H9 (cell line): ENCODE measurements around the gene MIPEP. TPM values are rescaled to one million over a fixed set of nuclear protein-coding genes. Genes with fewer than 3 reads are reported as not detected.

ENCODE experiments used
- DNase-seq: peaks from one replicate; pipeline ENCODE4 v3.0.0-alpha.2; 2017
- H2AFZ ChIP-seq: one replicate; pipeline ENCODE4 v1.6.1; 2013; ENCODE audit warnings: mild to moderate bottlenecking, low read length, control low read depth, moderate library complexity
- H2AK5ac ChIP-seq: 2 replicates; pipeline ENCODE4 v1.6.1; 2013; ENCODE audit warnings: low read length, control low read depth, mixed read lengths; ENCODE audit not compliant: insufficient read length
- H2BK120ac ChIP-seq: one replicate; pipeline ENCODE4 v1.6.1; 2013; ENCODE audit warnings: low read depth, mild to moderate bottlenecking, low read length, control low read depth, inconsistent platforms; ENCODE audit not compliant: poor library complexity, severe bottlenecking
- H2BK12ac ChIP-seq: 2 replicates; pipeline ENCODE4 v1.6.1; 2013; ENCODE audit warnings: low read length, control low read depth, mixed read lengths, low read depth; ENCODE audit not compliant: insufficient read length
- H2BK15ac ChIP-seq: 2 replicates; pipeline ENCODE4 v1.6.1; 2013; ENCODE audit warnings: low read depth, low read length, control low read depth
- H2BK20ac ChIP-seq: one replicate; pipeline ENCODE4 v1.6.1; 2013; ENCODE audit warnings: low read depth, mild to moderate bottlenecking, low read length, control low read depth, inconsistent platforms; ENCODE audit not compliant: poor library complexity, severe bottlenecking
- H2BK5ac ChIP-seq: 2 replicates; pipeline ENCODE4 v1.6.1; 2013; ENCODE audit warnings: low read length, control low read depth, mixed read lengths; ENCODE audit not compliant: insufficient read length
- H3K14ac ChIP-seq: 2 replicates; pipeline ENCODE4 v1.6.1; 2013; ENCODE audit warnings: low read length, control low read depth; ENCODE audit not compliant: insufficient read depth
- H3K18ac ChIP-seq: 2 replicates; pipeline ENCODE4 v1.6.1; 2013; ENCODE audit warnings: low read depth, mild to moderate bottlenecking, mixed read lengths, low read length, control low read depth; ENCODE audit not compliant: insufficient read length
- H3K23ac ChIP-seq: 2 replicates; pipeline ENCODE4 v1.6.1; 2013; ENCODE audit warnings: low read length, control low read depth, mixed read lengths, low read depth; ENCODE audit not compliant: insufficient read length
- H3K23me2 ChIP-seq: 2 replicates; pipeline ENCODE4 v1.6.1; 2013; ENCODE audit warnings: low read depth, mild to moderate bottlenecking, mixed read lengths, low read length, control low read depth; ENCODE audit not compliant: insufficient read length, poor library complexity, severe bottlenecking
- H3K27ac ChIP-seq: 2 replicates; pipeline ENCODE4 v1.5.1; 2013; ENCODE audit warnings: low read length, control low read depth, mixed read lengths, low read depth; ENCODE audit not compliant: insufficient read length
- H3K27me3 ChIP-seq: 2 replicates; pipeline ENCODE4 v1.6.1; 2013; ENCODE audit warnings: low read length, control low read depth, inconsistent platforms; ENCODE audit not compliant: insufficient read depth
- H3K4ac ChIP-seq: 2 replicates; pipeline ENCODE4 v1.6.1; 2013; ENCODE audit warnings: low read depth, mild to moderate bottlenecking, control low read depth, inconsistent platforms, low read length, moderate library complexity
- H3K4me1 ChIP-seq: 2 replicates; pipeline ENCODE4 v1.6.1; 2013; ENCODE audit warnings: low read length, control low read depth, inconsistent platforms; ENCODE audit not compliant: insufficient read depth
- H3K4me2 ChIP-seq: 2 replicates; pipeline ENCODE4 v1.6.1; 2013; ENCODE audit warnings: low read length, control low read depth, mixed read lengths; ENCODE audit not compliant: insufficient read length, insufficient read depth
- H3K56ac ChIP-seq: 2 replicates; pipeline ENCODE4 v1.6.1; 2013; ENCODE audit warnings: low read depth, mild to moderate bottlenecking, mixed read lengths, low read length, control low read depth; ENCODE audit not compliant: insufficient read length
- H3K79me1 ChIP-seq: 2 replicates; pipeline ENCODE4 v1.6.1; 2013; ENCODE audit warnings: low read depth, mild to moderate bottlenecking, moderate library complexity, low read length, control low read depth, inconsistent platforms; ENCODE audit not compliant: insufficient read depth, poor library complexity, severe bottlenecking
- H3K79me2 ChIP-seq: 2 replicates; pipeline ENCODE4 v1.6.1; 2013; ENCODE audit warnings: low read length, control low read depth, inconsistent platforms; ENCODE audit not compliant: insufficient read depth
- H3K9ac ChIP-seq: 2 replicates; pipeline ENCODE4 v1.6.1; 2013; ENCODE audit warnings: low read length, control low read depth, mixed read lengths; ENCODE audit not compliant: insufficient read length; ENCODE audit errors: extremely low read depth
- H3K9me3 ChIP-seq: one replicate; pipeline ENCODE4 v1.6.1; 2013; ENCODE audit warnings: low read depth, low read length, inconsistent platforms; ENCODE audit not compliant: control insufficient read depth
- H3T11ph ChIP-seq: one replicate; pipeline ENCODE4 v1.6.1; 2013; ENCODE audit warnings: mild to moderate bottlenecking, low read length, control low read depth, inconsistent platforms
- H4K20me1 ChIP-seq: one replicate; pipeline ENCODE4 v1.6.1; 2013; ENCODE audit not compliant: control insufficient read depth, insufficient read length, insufficient read depth
- H4K5ac ChIP-seq: 2 replicates; pipeline ENCODE4 v1.6.1; 2013; ENCODE audit warnings: low read depth, mild to moderate bottlenecking, mixed read lengths, low read length, control low read depth; ENCODE audit not compliant: insufficient read length
- H4K8ac ChIP-seq: replicated peaks from 2 replicates; pipeline ENCODE4 v1.6.1; 2013; ENCODE audit warnings: low read length, control low read depth, mixed read lengths, low read depth; ENCODE audit not compliant: insufficient read length
- H4K91ac ChIP-seq: 2 replicates; pipeline ENCODE4 v1.6.1; 2013; ENCODE audit warnings: low read depth, mild to moderate bottlenecking, moderate library complexity, mixed read lengths, low read length, control low read depth; ENCODE audit not compliant: insufficient read length
- H3K27ac Mint-ChIP-seq, 3 experiments: 2 replicates in 2 of 3; 3 replicates in 1 of 3; pipeline ENCODE4 v1.8.0; 2020 to 2021; ENCODE audit warnings: mixed read lengths in 3 of 3, mild to moderate bottlenecking in 1 of 3, moderate library complexity in 1 of 3
- H3K27me3 Mint-ChIP-seq: 2 replicates; pipeline ENCODE4 v1.8.0; 2021; ENCODE audit warnings: low read depth, mild to moderate bottlenecking, moderate library complexity, mixed read lengths
- H3K36me3 Mint-ChIP-seq, 3 experiments: 2 replicates in 2 of 3; 3 replicates in 1 of 3; pipeline ENCODE4 v1.8.0; 2020 to 2021; ENCODE audit warnings: low read depth in 3 of 3, mixed read lengths in 3 of 3; ENCODE audit not compliant: insufficient read depth in 1 of 3
- H3K4me1 Mint-ChIP-seq, 2 experiments: 2 replicates each; pipeline ENCODE4 v1.8.0; 2020; ENCODE audit warnings: mixed read lengths in 2 of 2
- H3K4me3 Mint-ChIP-seq, 2 experiments: 2 replicates in 1 of 2; 3 replicates in 1 of 2; pipeline ENCODE4 v1.8.0; 2020 to 2021; ENCODE audit warnings: mild to moderate bottlenecking in 2 of 2, mixed read lengths in 2 of 2, moderate library complexity in 1 of 2
- H3K9me3 Mint-ChIP-seq, 2 experiments: 2 replicates in 1 of 2; 3 replicates in 1 of 2; pipeline ENCODE4 v1.8.0; 2020; ENCODE audit warnings: mild to moderate bottlenecking in 2 of 2, mixed read lengths in 2 of 2, moderate library complexity in 1 of 2
- WGBS: extraction: QIAGEN DNeasy Blood & Tissue Kit; methylation state at CpG from one replicate; pipeline ENCODE4 v1.1.7; 2013; ENCODE audit warnings: missing lambda C conversion rate, low lambda C conversion rate, mixed read lengths; ENCODE audit not compliant: insufficient read length; ENCODE audit errors: extremely low coverage; 5-methylcytosine and 5-hydroxymethylcytosine counted together
- total RNA-seq: library from RNA; stranded (reverse); gene quantifications from 2 replicates; pipeline ENCODE4 v1.2.1, GENCODE V29; 2021
- TF ChIP-seq, protein P1 (sequence below): fragments of 200-600 bp; sonication (generic); conservative IDR thresholded peaks from 3 replicates; pipeline ENCODE4 v1.8.0; 2021; ENCODE audit warnings: antibody characterized with exemption, mild to moderate bottlenecking

Gene MIPEP
- total RNA-seq, 1 experiment from 2014 or later, result 18.5 TPM

DNA sequence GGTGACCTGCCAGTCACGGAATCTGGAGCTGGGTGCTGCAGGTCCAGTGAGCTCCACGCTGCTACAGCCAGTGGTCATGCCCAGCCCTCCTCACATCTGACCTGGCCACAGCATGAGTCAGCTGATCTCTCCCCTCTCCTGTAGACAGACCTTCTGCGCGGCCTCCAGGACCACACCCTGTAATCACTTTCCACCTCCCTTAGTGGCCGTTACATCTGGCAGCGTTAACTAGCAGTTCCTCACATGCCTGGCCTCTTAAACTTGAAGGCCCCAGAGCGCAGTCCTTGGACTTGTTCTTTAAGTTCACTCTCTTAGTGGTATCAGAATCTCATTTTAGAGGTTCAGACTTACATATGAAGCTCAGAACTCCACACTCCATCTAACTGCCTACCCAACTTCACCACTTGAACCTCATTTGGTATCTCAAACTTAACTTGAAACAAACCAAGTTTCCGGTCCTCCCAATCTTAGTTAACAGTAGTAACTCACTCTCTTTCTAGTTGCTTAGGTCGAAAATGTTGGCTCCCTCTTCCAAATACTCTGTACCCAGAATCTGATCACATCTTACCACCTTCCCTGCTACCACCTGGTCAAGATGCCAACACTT is 22.7 kb downstream of the MIPEP start:
- DNase-seq, result no peak
- no peak overlapping the region for H3K9ac ChIP-seq
- no peak overlapping the region for H3K27ac ChIP-seq
- no peak overlapping the region for H3K4ac ChIP-seq
- H3K14ac ChIP-seq, result no peak overlapping the region
- H3K79me2 ChIP-seq, result no peaks in the 10 kb centered on the region
- H2AK5ac ChIP-seq, result no peak overlapping the region
- Mint-ChIP-seq H3K9me3 (no peaks in the 10 kb centered on the region), H3K36me3 (peaks cover 0 to 2% (median 0%) of the 10 kb centered on the region in 3 experiments; a peak in 1 of 7 replicates), H3K4me3 (no peak overlapping the region), H3K27ac (no peak overlapping the region), H3K4me1 (no peaks in the 10 kb centered on the region), H3K27me3 (no peaks in the 10 kb centered on the region)
- no peak overlapping the region for H4K91ac ChIP-seq
- H2AFZ ChIP-seq, result no peak overlapping the region
- H3K9me3 ChIP-seq, result no peaks in the 10 kb centered on the region
- no peak overlapping the region for H3T11ph ChIP-seq
- no peaks in the 10 kb centered on the region for H3K4me1 ChIP-seq
- no peak overlapping the region for H3K23ac ChIP-seq
- H2BK15ac ChIP-seq, result no peak overlapping the region
- H3K79me1 ChIP-seq, result no peaks in the 10 kb centered on the region
- H3K56ac ChIP-seq, result no peak overlapping the region
- H2BK5ac ChIP-seq, result no peak overlapping the region
- H2BK12ac ChIP-seq, result no peak overlapping the region
- no peaks in the 10 kb centered on the region for H3K23me2 ChIP-seq
- H2BK120ac ChIP-seq, result no peak overlapping the region
- H4K20me1 ChIP-seq, result no peaks in the 10 kb centered on the region
- no peak overlapping the region for H3K18ac ChIP-seq
- TF ChIP-seq, protein P1, sequence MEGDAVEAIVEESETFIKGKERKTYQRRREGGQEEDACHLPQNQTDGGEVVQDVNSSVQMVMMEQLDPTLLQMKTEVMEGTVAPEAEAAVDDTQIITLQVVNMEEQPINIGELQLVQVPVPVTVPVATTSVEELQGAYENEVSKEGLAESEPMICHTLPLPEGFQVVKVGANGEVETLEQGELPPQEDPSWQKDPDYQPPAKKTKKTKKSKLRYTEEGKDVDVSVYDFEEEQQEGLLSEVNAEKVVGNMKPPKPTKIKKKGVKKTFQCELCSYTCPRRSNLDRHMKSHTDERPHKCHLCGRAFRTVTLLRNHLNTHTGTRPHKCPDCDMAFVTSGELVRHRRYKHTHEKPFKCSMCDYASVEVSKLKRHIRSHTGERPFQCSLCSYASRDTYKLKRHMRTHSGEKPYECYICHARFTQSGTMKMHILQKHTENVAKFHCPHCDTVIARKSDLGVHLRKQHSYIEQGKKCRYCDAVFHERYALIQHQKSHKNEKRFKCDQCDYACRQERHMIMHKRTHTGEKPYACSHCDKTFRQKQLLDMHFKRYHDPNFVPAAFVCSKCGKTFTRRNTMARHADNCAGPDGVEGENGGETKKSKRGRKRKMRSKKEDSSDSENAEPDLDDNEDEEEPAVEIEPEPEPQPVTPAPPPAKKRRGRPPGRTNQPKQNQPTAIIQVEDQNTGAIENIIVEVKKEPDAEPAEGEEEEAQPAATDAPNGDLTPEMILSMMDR, result no peak
- H4K8ac ChIP-seq, result no peak overlapping the region
- no peak overlapping the region for H3K4me2 ChIP-seq
- no peak overlapping the region for H2BK20ac ChIP-seq
- H3K27me3 ChIP-seq, result no peaks in the 10 kb centered on the region
- no peak overlapping the region for H4K5ac ChIP-seq
- no CpG with 5 or more reads among the region's 9 CpGs for WGBS
